CD4-positive, alpha-beta memory T cell (primary cell): ENCODE results near the gene CPLANE2. TPM values are rescaled to one million over a fixed set of nuclear protein-coding genes. Genes with fewer than 3 reads are reported as not detected.
A peak's percentile ranks its signal among the peaks of the same experiment; 100 is the strongest.

Experiments used
- CTCF ChIA-PET: fragments of 350-600 bp; sonication (Branson Sonifier 250); formaldehyde crosslinking; loops from one replicate; lab custom pipeline; 2021; ENCODE audit warnings: inconsistent platforms; ENCODE audit not compliant: partially characterized antibody; lab: Charles Lee
- POLR2A ChIA-PET: fragments of 350-600 bp; sonication (Branson Sonifier 250); formaldehyde crosslinking; loops from one replicate; lab custom pipeline; 2021; ENCODE audit not compliant: partially characterized antibody; lab: Charles Lee
- DNase-seq, 5 donors: peaks; one replicate each; pipeline versions ENCODE4 v3.0.0 to v3.0.0-alpha.2; 2020 to 2022; ENCODE audit warnings: mixed read lengths in 1 of 5
- H3K27ac ChIP-seq: one replicate; pipeline ENCODE4 v1.7.0; 2013; ENCODE audit warnings: low read depth, low read length
- H3K27me3 ChIP-seq: 2 replicates; pipeline ENCODE4 v1.7.0; 2013; ENCODE audit warnings: mild to moderate bottlenecking, low read length, moderate library complexity; ENCODE audit not compliant: insufficient read depth
- H3K36me3 ChIP-seq: 2 replicates; pipeline ENCODE4 v1.7.0; 2013; ENCODE audit warnings: mild to moderate bottlenecking, low read length, moderate library complexity; ENCODE audit not compliant: insufficient read depth
- H3K4me1 ChIP-seq: 2 replicates; pipeline ENCODE4 v1.7.0; 2013; ENCODE audit warnings: mild to moderate bottlenecking, low read length, moderate library complexity; ENCODE audit not compliant: insufficient read depth
- H3K4me3 ChIP-seq, 2 donors: one replicate each; pipeline ENCODE4 v1.7.0; 2013; ENCODE audit warnings: low read length in 2 of 2, mild to moderate bottlenecking in 1 of 2
- H3K9me3 ChIP-seq, 2 donors: one replicate each; pipeline ENCODE4 v1.7.0; 2013; ENCODE audit warnings: low read length in 2 of 2, control low read depth in 1 of 2; ENCODE audit not compliant: control insufficient read depth in 1 of 2
- H3K27ac Mint-ChIP-seq, 7 donors: one replicate each; pipeline ENCODE4 v1.8.0; 2020 to 2021; ENCODE audit warnings: mixed read lengths in 7 of 7, mild to moderate bottlenecking in 6 of 7, inconsistent platforms in 3 of 7, moderate library complexity in 3 of 7
- H3K27me3 Mint-ChIP-seq, 2 donors: one replicate each; pipeline ENCODE4 v1.8.0; 2020 to 2021; ENCODE audit warnings: mixed read lengths in 2 of 2
- H3K36me3 Mint-ChIP-seq, 2 donors: one replicate each; pipeline ENCODE4 v1.8.0; 2020 to 2021; ENCODE audit warnings: mixed read lengths in 2 of 2, inconsistent platforms in 1 of 2, mild to moderate bottlenecking in 1 of 2
- H3K4me1 Mint-ChIP-seq, 4 donors: one replicate each; pipeline ENCODE4 v1.8.0; 2020 to 2021; ENCODE audit warnings: mixed read lengths in 4 of 4, mild to moderate bottlenecking in 1 of 4
- H3K4me3 Mint-ChIP-seq, 8 donors: one replicate each; pipeline ENCODE4 v1.8.0; 2020 to 2021; ENCODE audit warnings: mixed read lengths in 8 of 8, mild to moderate bottlenecking in 7 of 8, moderate library complexity in 6 of 8, inconsistent platforms in 3 of 8
- H3K9me3 Mint-ChIP-seq, 8 donors: one replicate each; pipeline ENCODE4 v1.8.0; 2020 to 2021; ENCODE audit warnings: mixed read lengths in 8 of 8, mild to moderate bottlenecking in 5 of 8, inconsistent platforms in 3 of 8, moderate library complexity in 1 of 8
- intact Hi-C: fragments of 100-400 bp; cut with micrococcal nuclease; formaldehyde crosslinking; loops from one replicate; pipeline ENCODE4 v1.15.1; 2023
- polyA plus RNA-seq, 2 donors: library from polyadenylated mRNA; unstranded; fragments of 300-500 nt; fragmentation: Illumina TruSeq; gene quantifications; one replicate each; pipeline ENCODE4 v1.2.3, GENCODE V29; 2021
- total RNA-seq, 2 experiments: library from RNA; stranded (reverse); gene quantifications; one replicate each; pipeline ENCODE4 v1.2.3, GENCODE V29; 2021

Gene CPLANE2
- total and polyA plus RNA-seq, 4 experiments from 2014 or later, result 2.4 to 13.6 (median 7.5) TPM

GRCh38 chr1:16256478-16256877, 19.5 kb upstream of the CPLANE2 start:
- H3K4me3 ChIP-seq, result no peak overlapping the region
- H3K9me3 ChIP-seq, result no peaks in the 10 kb centered on the region
- Mint-ChIP-seq H3K9me3 (no peaks in the 10 kb centered on the region), H3K4me1 (peaks cover 0 to 9% (median 0%) of the 10 kb centered on the region in 4 donors), H3K36me3 (peaks cover 29 to 44% of the 10 kb centered on the region in 2 donors), H3K27ac (peak overlapping the region in 1 of 7 donors; percentile 40), H3K4me3 (no peak overlapping the region), H3K27me3 (no peaks in the 10 kb centered on the region)
- no peak for DNase-seq
- intact Hi-C loops, result no loop called here
- H3K27ac ChIP-seq, result no peak overlapping the region
- H3K4me1 ChIP-seq, result no peaks in the 10 kb centered on the region
- H3K36me3 ChIP-seq, result peaks cover 33% of the 10 kb centered on the region
- no peaks in the 10 kb centered on the region for H3K27me3 ChIP-seq
- POLR2A ChIA-PET, result no interaction called here
- CTCF ChIA-PET, result no interaction called here

DNA sequence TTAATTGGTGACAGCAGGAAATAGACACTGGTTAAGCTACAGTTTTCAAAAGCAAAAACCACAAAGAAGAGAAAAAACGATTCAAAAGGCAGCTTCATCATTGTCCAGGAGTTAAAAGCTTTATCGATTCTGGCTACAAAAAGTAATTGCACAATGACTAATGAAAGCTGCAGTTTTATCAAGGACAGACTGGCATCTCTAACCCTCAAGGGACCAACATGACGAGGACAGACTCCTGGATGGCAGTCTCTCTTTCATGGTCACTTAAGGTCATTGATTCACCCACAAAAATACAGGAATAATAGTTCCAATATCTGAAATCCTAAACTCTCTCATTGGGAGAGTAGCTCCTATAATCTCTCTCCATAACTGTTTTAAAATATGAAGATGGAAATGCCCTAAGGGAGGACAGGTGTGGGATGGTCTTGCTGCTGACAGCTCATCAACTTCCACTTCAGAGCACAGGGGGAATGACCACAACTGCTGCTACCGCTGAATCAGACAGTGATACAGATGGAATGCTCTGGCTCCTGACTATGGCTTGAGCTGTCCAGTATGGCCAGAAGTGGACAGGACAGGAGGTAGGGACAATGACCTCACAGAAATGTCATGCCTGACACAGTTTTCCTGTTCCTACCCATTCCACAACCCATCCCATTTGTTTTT, 17.4 kb upstream of the CPLANE2 start:
- Histone ChIP-seq H3K27ac (no peak overlapping the region), H3K27me3 (no peaks in the 10 kb centered on the region), H3K36me3 (peaks cover 45% of the 10 kb centered on the region), H3K4me1 (peaks cover 2% of the 10 kb centered on the region), H3K4me3 (no peak overlapping the region), H3K9me3 (no peaks in the 10 kb centered on the region)
- POLR2A ChIA-PET, result interaction anchor here (1.4 kb wide), 2 partner anchors 10 to 18 kb away, joined by 4 to 5 read pairs; partner anchors contain the start of gene CPLANE2
- peak overlapping the region in 6 of 7 donors; percentile 58 to 81 (median 66) for H3K27ac Mint-ChIP-seq
- no peak for DNase-seq
- no peak overlapping the region for H3K4me3 Mint-ChIP-seq
- CTCF ChIA-PET, result interaction anchor here (0.9 to 1.8 kb wide), 3 partner anchors 10 to 182 kb away, joined by 3 to 7 read pairs (median 4); no protein-coding TSS in a partner anchor
- peaks cover 30 to 62% of the 10 kb centered on the region in 2 donors for H3K36me3 Mint-ChIP-seq
- H3K4me1 Mint-ChIP-seq, result peaks cover 0 to 9% (median 1%) of the 10 kb centered on the region in 4 donors
- intact Hi-C loops, result no loop called here
- no peaks in the 10 kb centered on the region for H3K27me3 Mint-ChIP-seq
- no peaks in the 10 kb centered on the region for H3K9me3 Mint-ChIP-seq

- H3K4me3 ChIP-seq, result no peak overlapping the region
- H3K4me3 Mint-ChIP-seq, result no peak overlapping the region
- peaks cover 30 to 58% of the 10 kb centered on the region in 2 donors for H3K36me3 Mint-ChIP-seq
- H3K27me3 Mint-ChIP-seq, result no peaks in the 10 kb centered on the region
- peak overlapping the region in 3 of 7 donors; percentile 29 to 82 (median 53) for H3K27ac Mint-ChIP-seq
- no peaks in the 10 kb centered on the region for H3K9me3 ChIP-seq
- peaks cover 0 to 12% (median 2%) of the 10 kb centered on the region in 4 donors for H3K4me1 Mint-ChIP-seq
- CTCF ChIA-PET, result interaction anchor here (0.6 to 1.8 kb wide), 3 partner anchors 9 to 462 kb away, joined by 3 to 7 read pairs (median 4); no protein-coding TSS in a partner anchor
- H3K27me3 ChIP-seq, result no peaks in the 10 kb centered on the region
- peaks cover 11% of the 10 kb centered on the region for H3K4me1 ChIP-seq
- DNase-seq, result no peak
- POLR2A ChIA-PET, result interaction anchor here (1.4 kb wide), 2 partner anchors 9 to 17 kb away, joined by 4 to 5 read pairs; partner anchors contain the start of gene CPLANE2
- H3K9me3 Mint-ChIP-seq, result no peaks in the 10 kb centered on the region
- peaks cover 45% of the 10 kb centered on the region for H3K36me3 ChIP-seq
- no peak overlapping the region for H3K27ac ChIP-seq
- intact Hi-C loops, result no loop called here
Measured at GRCh38 chr1:16253332-16253922, 16.4 kb upstream of the CPLANE2 start.

DNA sequence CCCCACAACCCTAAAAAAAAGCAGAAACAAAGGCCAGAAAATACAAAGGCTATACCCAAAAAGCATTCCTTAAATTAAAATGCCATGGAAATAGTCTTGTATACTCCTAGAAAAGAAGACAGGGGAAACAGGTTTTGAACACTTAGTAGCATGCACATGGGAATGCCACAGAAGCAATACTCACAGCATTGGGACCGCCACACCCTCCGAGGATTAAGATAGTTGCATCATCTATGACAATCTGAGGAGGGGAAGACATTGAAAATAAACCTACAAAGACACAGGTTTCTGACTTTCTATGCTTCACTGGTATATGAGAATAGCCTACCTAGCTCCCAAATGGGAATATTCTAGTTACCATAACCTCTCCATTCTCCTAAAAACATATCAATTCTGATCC, 15.9 kb upstream of the CPLANE2 start:
- Histone ChIP-seq H3K4me3 (no peak overlapping the region), H3K27ac (no peak overlapping the region), H3K4me1 (peaks cover 11% of the 10 kb centered on the region), H3K9me3 (no peaks in the 10 kb centered on the region), H3K27me3 (no peaks in the 10 kb centered on the region), H3K36me3 (peaks cover 45% of the 10 kb centered on the region)
- Mint-ChIP-seq H3K4me1 (peaks cover 0 to 12% (median 2%) of the 10 kb centered on the region in 4 donors), H3K27ac (peak overlapping the region in 2 of 7 donors; percentile 12 to 58), H3K36me3 (peaks cover 30 to 58% of the 10 kb centered on the region in 2 donors), H3K4me3 (no peak overlapping the region), H3K27me3 (no peaks in the 10 kb centered on the region), H3K9me3 (no peaks in the 10 kb centered on the region)
- ChIA-PET POLR2A (no interaction called here), CTCF (interaction anchor here (0.6 kb wide), 1 partner anchor 462 kb away, joined by 3 read pairs; no protein-coding TSS in a partner anchor)
- intact Hi-C loops, result no loop called here
- no peak for DNase-seq

GRCh38 chr1:16251381-16251780, 14.4 kb upstream of the CPLANE2 start:
- no peaks in the 10 kb centered on the region for H3K9me3 ChIP-seq
- H3K27ac Mint-ChIP-seq, result no peak overlapping the region
- no peak overlapping the region for H3K27ac ChIP-seq
- intact Hi-C loops, result no loop called here
- DNase-seq, result no peak
- peaks cover 0 to 12% (median 2%) of the 10 kb centered on the region in 4 donors for H3K4me1 Mint-ChIP-seq
- peaks cover 48% of the 10 kb centered on the region for H3K36me3 ChIP-seq
- no peaks in the 10 kb centered on the region for H3K27me3 ChIP-seq
- H3K4me3 ChIP-seq, result no peak overlapping the region
- ChIA-PET POLR2A (no interaction called here), CTCF (no interaction called here)
- no peaks in the 10 kb centered on the region for H3K9me3 Mint-ChIP-seq
- no peaks in the 10 kb centered on the region for H3K27me3 Mint-ChIP-seq
- H3K36me3 Mint-ChIP-seq, result peaks cover 30 to 63% of the 10 kb centered on the region in 2 donors
- H3K4me1 ChIP-seq, result peaks cover 11% of the 10 kb centered on the region
- no peak overlapping the region for H3K4me3 Mint-ChIP-seq

GRCh38 chr1:16250524-16251251, 13.7 kb upstream of the CPLANE2 start:
- Mint-ChIP-seq H3K9me3 (no peaks in the 10 kb centered on the region), H3K4me3 (no peak overlapping the region), H3K36me3 (peaks cover 27 to 60% of the 10 kb centered on the region in 2 donors), H3K27me3 (no peaks in the 10 kb centered on the region), H3K27ac (peak overlapping the region in 2 of 7 donors; percentile 2 to 32), H3K4me1 (peaks cover 0 to 12% (median 2%) of the 10 kb centered on the region in 4 donors)
- H3K27me3 ChIP-seq, result no peaks in the 10 kb centered on the region
- CTCF ChIA-PET, result no interaction called here
- H3K4me1 ChIP-seq, result peaks cover 11% of the 10 kb centered on the region
- intact Hi-C loops, result no loop called here
- H3K27ac ChIP-seq, result no peak overlapping the region
- DNase-seq, result no peak
- peaks cover 45% of the 10 kb centered on the region for H3K36me3 ChIP-seq
- H3K4me3 ChIP-seq, result no peak overlapping the region
- POLR2A ChIA-PET, result no interaction called here
- no peaks in the 10 kb centered on the region for H3K9me3 ChIP-seq
